ENCODE measurements around the gene OPRD1.

DNA sequence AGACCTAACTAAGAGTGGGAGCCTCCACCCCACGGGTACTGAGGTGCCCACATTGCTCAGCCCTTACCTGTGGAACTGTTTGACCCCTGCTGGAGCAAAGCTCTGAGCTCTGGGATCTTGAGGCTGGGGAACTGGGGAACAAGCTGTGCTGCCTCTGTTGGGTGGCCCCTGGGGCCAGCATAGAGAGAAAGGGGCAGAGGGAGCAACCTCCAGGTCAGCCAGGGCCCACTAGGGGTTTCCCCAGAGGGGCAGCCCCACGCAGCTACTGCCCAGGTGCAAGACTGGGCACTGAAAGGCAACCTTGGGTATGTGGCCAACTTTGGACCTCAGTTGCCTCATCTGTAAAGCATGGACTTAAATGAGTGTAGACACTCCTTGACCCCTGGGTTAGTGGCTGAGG lies 78.9 kb downstream of the OPRD1 start:
- TF ChIP-seq, protein P1, sequence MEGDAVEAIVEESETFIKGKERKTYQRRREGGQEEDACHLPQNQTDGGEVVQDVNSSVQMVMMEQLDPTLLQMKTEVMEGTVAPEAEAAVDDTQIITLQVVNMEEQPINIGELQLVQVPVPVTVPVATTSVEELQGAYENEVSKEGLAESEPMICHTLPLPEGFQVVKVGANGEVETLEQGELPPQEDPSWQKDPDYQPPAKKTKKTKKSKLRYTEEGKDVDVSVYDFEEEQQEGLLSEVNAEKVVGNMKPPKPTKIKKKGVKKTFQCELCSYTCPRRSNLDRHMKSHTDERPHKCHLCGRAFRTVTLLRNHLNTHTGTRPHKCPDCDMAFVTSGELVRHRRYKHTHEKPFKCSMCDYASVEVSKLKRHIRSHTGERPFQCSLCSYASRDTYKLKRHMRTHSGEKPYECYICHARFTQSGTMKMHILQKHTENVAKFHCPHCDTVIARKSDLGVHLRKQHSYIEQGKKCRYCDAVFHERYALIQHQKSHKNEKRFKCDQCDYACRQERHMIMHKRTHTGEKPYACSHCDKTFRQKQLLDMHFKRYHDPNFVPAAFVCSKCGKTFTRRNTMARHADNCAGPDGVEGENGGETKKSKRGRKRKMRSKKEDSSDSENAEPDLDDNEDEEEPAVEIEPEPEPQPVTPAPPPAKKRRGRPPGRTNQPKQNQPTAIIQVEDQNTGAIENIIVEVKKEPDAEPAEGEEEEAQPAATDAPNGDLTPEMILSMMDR (IDR thresholded peaks at IDR 0.05), result no peak
- no peak for TF ChIP-seq POLR2A (IDR thresholded peaks at IDR 0.05)
